A549 (cell line): Measurements from ENCODE around the gene C20orf173. TPM values are rescaled to one million over a fixed set of nuclear protein-coding genes. Genes with fewer than 3 reads are reported as not detected.

Experiments used
- ATAC-seq, 2 experiments: fragments of 200-7000 bp in 1 of 2; fragments of >200 bp in 1 of 2; cut with Nextera tagmentation in 1 of 2; cut with Tn5 transposase in 1 of 2; 3 replicates each; pipeline versions ENCODE4 v1.8.0 to v1.9.1; 2018 to 2020; ENCODE audit warnings: mild to moderate bottlenecking in 1 of 2, moderate library complexity in 1 of 2
- CTCF ChIA-PET: fragments of 300-600 bp; sonication (Branson Sonifier 250); formaldehyde crosslinking; extraction: SDS; loops from one replicate; lab custom pipeline; 2021; ENCODE audit warnings: antibody characterized with exemption, inconsistent platforms; lab: Yijun Ruan, JAX
- POLR2A ChIA-PET: fragments of 350-600 bp; formaldehyde crosslinking; extraction: SDS; loops from one replicate; lab custom pipeline; 2021; ENCODE audit warnings: antibody characterized with exemption, inconsistent platforms; lab: Yijun Ruan, JAX
- DNase-seq, 2 experiments: peaks; one replicate each; pipeline versions ENCODE4 v3.0.0 to v3.0.0-alpha.2; 2011 to 2016; ENCODE audit warnings: low read depth in 1 of 2, low spot score in 1 of 2
- FAIRE-seq: peaks from 2 replicates; lab custom pipeline; 2011; peaks lifted over from hg19 to GRCh38; lab: Jason Lieb, UNC
- H3K27ac ChIP-seq, 2 experiments: fragments of >200 bp; sonication (Bioruptor Twin); formaldehyde crosslinking; 3 replicates each; pipeline ENCODE4 v1.5.1; 2016 to 2017
- H3K4me1 ChIP-seq: fragments of >200 bp; sonication (Bioruptor Twin); formaldehyde crosslinking; 3 replicates; pipeline ENCODE4 v1.6.1; 2016
- H3K4me2 ChIP-seq: fragments of >200 bp; sonication (Bioruptor Twin); formaldehyde crosslinking; 3 replicates; pipeline ENCODE4 v1.6.1; 2016
- H3K4me3 ChIP-seq: fragments of >200 bp; sonication (Bioruptor Twin); formaldehyde crosslinking; 3 replicates; pipeline ENCODE4 v1.5.1; 2016
- H3K9me3 ChIP-seq: fragments of >200 bp; sonication (Bioruptor Twin); formaldehyde crosslinking; 3 replicates; pipeline ENCODE4 v1.6.1; 2016
- CBX8 ChIP-seq: fragments of 200-600 bp; sonication (generic); IDR thresholded peaks from 2 replicates; pipeline ENCODE4 v1.6.1; 2016
- GATA3 ChIP-seq: IDR thresholded peaks from 2 replicates; pipeline ENCODE4 v1.6.1; 2012; ENCODE audit warnings: borderline replicate concordance
- NFE2L2 ChIP-seq: fragments of 150-350 bp; conservative IDR thresholded peaks from 2 replicates; pipeline ENCODE4 v1.6.1; 2014; ENCODE audit warnings: low read length
- NPAS2 ChIP-seq: fragments of 250-450 bp; sonication (Bioruptor Pico); IDR thresholded peaks from 2 replicates; pipeline ENCODE4 v1.8.0; 2022; ENCODE audit warnings: mild to moderate bottlenecking, moderate library complexity, borderline replicate concordance
- PHF8 ChIP-seq: fragments of 200-600 bp; sonication (generic); IDR thresholded peaks from 2 replicates; pipeline ENCODE4 v1.6.1; 2016; ENCODE audit warnings: low read depth, mild to moderate bottlenecking, antibody characterized with exemption, moderate library complexity, borderline replicate concordance
- RAD21 ChIP-seq, 2 experiments: fragments of >200 bp in 1 of 2; sonication (Bioruptor Twin) in 1 of 2; formaldehyde crosslinking in 1 of 2; IDR thresholded peaks in 1 of 2; conservative IDR thresholded peaks in 1 of 2; 2 replicates in 1 of 2; 3 replicates in 1 of 2; pipeline ENCODE4 v1.6.1; 2012 to 2018; ENCODE audit warnings: inconsistent platforms in 1 of 2
- SMC3 ChIP-seq: fragments of >200 bp; sonication (Bioruptor Twin); formaldehyde crosslinking; IDR thresholded peaks from 3 replicates; pipeline ENCODE4 v1.6.1; 2018; ENCODE audit warnings: inconsistent platforms
- ZFP36 ChIP-seq: fragments of 450-650 bp; IDR thresholded peaks from 2 replicates; pipeline ENCODE4 v1.6.1; 2014; ENCODE audit warnings: borderline replicate concordance; ENCODE audit not compliant: partially characterized antibody
- ZNF302 ChIP-seq: fragments of 250-450 bp; sonication (Bioruptor Pico); IDR thresholded peaks from 2 replicates; pipeline ENCODE4 v1.9.0; 2021; ENCODE audit warnings: inconsistent platforms, mild to moderate bottlenecking, moderate library complexity
- WGBS: methylation state at CpG from one replicate; pipeline ENCODE4 v1.1.6; 2017; ENCODE audit errors: missing lambda C conversion rate; 5-methylcytosine and 5-hydroxymethylcytosine counted together
- polyA plus RNA-seq, 4 experiments: library from polyadenylated mRNA; depleted of rRNA in 3 of 4; stranded (reverse); fragments of >200 nt; fragmentation: RNase III in 1 of 4; extraction: RNeasy Plus Mini Kit Qiagen cat#74134 plus additional on column Dnase treatment in 1 of 4; gene quantifications; 2 replicates in 3 of 4; 3 replicates in 1 of 4; pipeline ENCODE4 v1.2.3, GENCODE V29; 2011 to 2017
- TF ChIP-seq, protein P1 (sequence below): IDR thresholded peaks from 2 replicates; pipeline ENCODE4 v1.6.1; 2012; ENCODE audit warnings: low read depth, borderline replicate concordance
- TF ChIP-seq, protein P2 (sequence below): fragments of >200 bp; sonication (Bioruptor Twin); formaldehyde crosslinking; IDR thresholded peaks from 3 replicates; pipeline ENCODE4 v1.6.1; 2016
- TF ChIP-seq, protein P3 (sequence below): IDR thresholded peaks from 2 replicates; pipeline ENCODE4 v1.6.1; 2012

C20orf173 gene
- polyA plus RNA-seq, 2 of the 4 experiments (the other 2 are of a cell fraction), result not detected

DNA sequence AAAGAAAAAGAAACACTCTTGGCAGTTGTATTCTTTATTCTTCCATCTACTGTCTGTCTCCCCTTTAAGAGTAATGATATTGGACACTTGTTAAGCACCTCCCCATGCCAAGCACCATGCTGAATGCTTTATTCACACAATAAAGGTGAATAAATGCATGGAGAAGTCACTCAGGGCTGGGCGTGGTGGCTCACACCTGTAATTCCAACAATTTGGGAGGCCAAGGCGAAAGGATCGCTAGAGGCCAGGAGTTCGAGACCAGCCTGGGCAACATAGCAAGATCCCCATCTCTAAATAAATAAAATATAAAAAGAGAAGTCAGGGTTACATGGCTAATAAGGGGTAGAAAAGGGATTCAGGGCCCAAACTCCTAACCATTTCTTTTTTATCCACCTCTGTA, 42.0 kb downstream of the C20orf173 start (continued):
- TF ChIP-seq, protein P1, sequence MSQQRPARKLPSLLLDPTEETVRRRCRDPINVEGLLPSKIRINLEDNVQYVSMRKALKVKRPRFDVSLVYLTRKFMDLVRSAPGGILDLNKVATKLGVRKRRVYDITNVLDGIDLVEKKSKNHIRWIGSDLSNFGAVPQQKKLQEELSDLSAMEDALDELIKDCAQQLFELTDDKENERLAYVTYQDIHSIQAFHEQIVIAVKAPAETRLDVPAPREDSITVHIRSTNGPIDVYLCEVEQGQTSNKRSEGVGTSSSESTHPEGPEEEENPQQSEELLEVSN, result no peak

DNA sequence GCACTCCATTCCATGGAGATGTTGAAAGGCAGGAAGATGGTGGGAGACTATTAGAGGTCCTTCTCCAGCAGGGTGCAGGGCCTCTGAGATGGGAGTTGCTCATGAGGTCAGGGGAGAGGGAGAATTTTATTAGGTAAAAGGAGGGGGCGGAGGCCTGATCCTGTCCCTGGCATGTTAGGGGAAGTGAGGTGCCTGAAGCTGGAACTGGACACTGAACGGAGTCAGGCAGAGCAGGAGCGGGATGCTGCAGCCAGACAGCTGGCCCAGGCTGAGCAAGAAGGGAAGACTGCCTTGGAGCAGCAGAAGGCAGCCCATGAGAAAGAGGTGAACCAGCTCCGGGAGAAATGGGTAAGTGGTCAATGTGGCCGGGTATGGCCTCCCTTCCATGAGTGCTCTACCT, 49.7 kb downstream of the C20orf173 start:
- H3K27ac ChIP-seq, result no peak overlapping the region
- DNase-seq (no peak), ATAC-seq (peak in 1 of 2 experiments; percentile 50; a peak in 2 of 6 replicates), FAIRE-seq (no peak)
- H3K4me2 ChIP-seq, result no peak overlapping the region
- TF ChIP-seq PHF8 (no peak), GATA3 (no peak), ZFP36 (no peak), NFE2L2 (no peak), NPAS2 (CRISPR knock-in tag) (no peak), SMC3 (no peak), ZNF302 (CRISPR knock-in tag) (no peak), CBX8 (no peak)
- TF ChIP-seq, protein P2, sequence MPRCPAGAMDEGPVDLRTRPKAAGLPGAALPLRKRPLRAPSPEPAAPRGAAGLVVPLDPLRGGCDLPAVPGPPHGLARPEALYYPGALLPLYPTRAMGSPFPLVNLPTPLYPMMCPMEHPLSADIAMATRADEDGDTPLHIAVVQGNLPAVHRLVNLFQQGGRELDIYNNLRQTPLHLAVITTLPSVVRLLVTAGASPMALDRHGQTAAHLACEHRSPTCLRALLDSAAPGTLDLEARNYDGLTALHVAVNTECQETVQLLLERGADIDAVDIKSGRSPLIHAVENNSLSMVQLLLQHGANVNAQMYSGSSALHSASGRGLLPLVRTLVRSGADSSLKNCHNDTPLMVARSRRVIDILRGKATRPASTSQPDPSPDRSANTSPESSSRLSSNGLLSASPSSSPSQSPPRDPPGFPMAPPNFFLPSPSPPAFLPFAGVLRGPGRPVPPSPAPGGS, result no peak
- TF ChIP-seq, protein P1, result no peak
- POLR2A ChIA-PET, result no interaction called here
- H3K4me3 ChIP-seq, result no peak overlapping the region
- 97% methylated on average over 5 of the region's 5 CpGs for WGBS
- H3K9me3 ChIP-seq, result peaks cover 13% of the 10 kb centered on the region; the same call in 2 of the 3 replicates
- H3K4me1 ChIP-seq, result no peaks in the 10 kb centered on the region
- CTCF ChIA-PET, result interaction anchor here (1.0 to 3.5 kb wide), 4 partner anchors 11 to 125 kb away, joined by 3 to 31 read pairs (median 4); no protein-coding TSS in a partner anchor

DNA sequence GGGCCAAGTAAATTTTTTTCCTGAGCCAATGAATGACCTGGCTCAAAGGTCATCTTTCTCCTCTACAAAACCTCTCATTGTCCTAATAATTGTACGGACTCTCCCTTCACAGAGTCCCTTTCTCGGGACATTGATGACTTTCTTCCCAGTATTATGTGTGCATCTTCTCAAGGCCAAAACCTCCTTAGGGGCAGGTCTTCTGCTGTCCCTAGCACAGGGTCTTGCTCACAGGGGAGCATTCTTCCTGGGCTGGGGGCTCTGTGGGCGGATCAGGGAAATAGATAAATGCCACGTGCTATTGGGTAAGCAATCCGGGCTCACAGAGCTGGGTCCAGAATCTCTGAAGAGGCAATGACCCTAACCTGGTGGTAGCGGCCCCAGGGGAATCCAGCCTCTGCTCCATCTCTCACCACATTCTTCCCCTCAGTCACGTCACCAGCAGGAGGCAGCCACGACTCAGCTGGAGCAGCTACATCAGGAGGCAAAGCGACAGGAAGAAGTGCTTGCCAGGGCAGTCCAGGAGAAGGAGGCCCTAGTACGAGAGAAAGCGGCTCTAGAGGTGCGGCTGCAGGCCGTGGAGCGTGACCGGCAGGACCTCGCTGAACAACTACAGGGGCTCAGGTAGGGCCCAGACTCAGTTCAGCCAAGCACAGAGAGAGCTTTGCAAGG, 50.5 kb downstream of the C20orf173 start:
- no peaks in the 10 kb centered on the region for H3K4me1 ChIP-seq
- 95% methylated on average over 16 of the region's 16 CpGs for WGBS
- FAIRE-seq, result no peak
- no peak overlapping the region for H3K4me3 ChIP-seq
- ChIA-PET POLR2A (no interaction called here), CTCF (interaction anchor here (1.1 to 3.5 kb wide), 4 partner anchors 12 to 382 kb away, joined by 3 to 31 read pairs (median 4); no protein-coding TSS in a partner anchor)
- H3K4me2 ChIP-seq, result no peak overlapping the region
- ATAC-seq, result peak; percentile 47; a peak in 4 of 6 replicates
- H3K27ac ChIP-seq, result no peak overlapping the region
- TF ChIP-seq, protein P3, sequence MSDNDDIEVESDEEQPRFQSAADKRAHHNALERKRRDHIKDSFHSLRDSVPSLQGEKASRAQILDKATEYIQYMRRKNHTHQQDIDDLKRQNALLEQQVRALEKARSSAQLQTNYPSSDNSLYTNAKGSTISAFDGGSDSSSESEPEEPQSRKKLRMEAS, result no peak
- peak in 1 of 2 experiments; percentile 23; a peak in 1 of 5 replicates for TF ChIP-seq RAD21 (conservative IDR thresholded peaks at IDR 0.05 in 1 of 2, IDR thresholded peaks at IDR 0.05 in 1 of 2)
- peak in 1 of 2 experiments; percentile 26 for DNase-seq
- H3K9me3 ChIP-seq, result peaks cover 10% of the 10 kb centered on the region; the same call in 2 of the 3 replicates

Other genes with a start within 250 kb of the C20orf173 start
- 184 and 204 TPM in 2 replicates for gene EIF6, start 244.9 kb downstream of the C20orf173 start, polyA plus RNA-seq (2011; rRNA removed)
- gene EIF6, start 244.9 kb downstream of the C20orf173 start, polyA plus RNA-seq (2017; fragmentation: RNase III; extraction: RNeasy Plus Mini Kit Qiagen cat#74134 plus additional on column Dnase treatment), result 292 to 337 TPM (median 294 TPM) in 3 replicates
- not detected in 2 replicates for gene FAM83C, start 237.2 kb downstream of the C20orf173 start, polyA plus RNA-seq (2011; rRNA removed)
- gene FAM83C, start 237.2 kb downstream of the C20orf173 start, polyA plus RNA-seq (2017; fragmentation: RNase III; extraction: RNeasy Plus Mini Kit Qiagen cat#74134 plus additional on column Dnase treatment), result 0.03 TPM in 1 of 3 replicates, not detected in the others
- 38.6 and 43.8 TPM in 2 replicates for gene UQCC1, start 117.7 kb downstream of the C20orf173 start, polyA plus RNA-seq (2011; rRNA removed)
- 41.4 to 47.5 TPM (median 43.5 TPM) in 3 replicates for gene UQCC1, start 117.7 kb downstream of the C20orf173 start, polyA plus RNA-seq (2017; fragmentation: RNase III; extraction: RNeasy Plus Mini Kit Qiagen cat#74134 plus additional on column Dnase treatment)
- not detected in 2 replicates for gene GDF5, start 91.4 kb downstream of the C20orf173 start, polyA plus RNA-seq (2011; rRNA removed)
- gene GDF5, start 91.4 kb downstream of the C20orf173 start, polyA plus RNA-seq (2017; fragmentation: RNase III; extraction: RNeasy Plus Mini Kit Qiagen cat#74134 plus additional on column Dnase treatment), result not detected in 3 replicates
- gene CEP250, start 74.1 kb downstream of the C20orf173 start, polyA plus RNA-seq (2011; rRNA removed), result 13.8 and 16.2 TPM in 2 replicates
- 19.6 to 20.7 TPM (median 20.5 TPM) in 3 replicates for gene CEP250, start 74.1 kb downstream of the C20orf173 start, polyA plus RNA-seq (2017; fragmentation: RNase III; extraction: RNeasy Plus Mini Kit Qiagen cat#74134 plus additional on column Dnase treatment)
- 343 and 379 TPM in 2 replicates for gene ERGIC3, start 12.4 kb upstream of the C20orf173 start, polyA plus RNA-seq (2011; rRNA removed)
- gene ERGIC3, start 12.4 kb upstream of the C20orf173 start, polyA plus RNA-seq (2017; fragmentation: RNase III; extraction: RNeasy Plus Mini Kit Qiagen cat#74134 plus additional on column Dnase treatment), result 228 to 252 TPM (median 239 TPM) in 3 replicates
- 5.0 and 7.9 TPM in 2 replicates for gene SPAG4, start 86.2 kb upstream of the C20orf173 start, polyA plus RNA-seq (2011; rRNA removed)
- gene SPAG4, start 86.2 kb upstream of the C20orf173 start, polyA plus RNA-seq (2017; fragmentation: RNase III; extraction: RNeasy Plus Mini Kit Qiagen cat#74134 plus additional on column Dnase treatment), result 2.6 to 4.6 TPM (median 4.4 TPM) in 3 replicates
- 180 and 199 TPM in 2 replicates for gene CPNE1, start 135.2 kb upstream of the C20orf173 start, polyA plus RNA-seq (2011; rRNA removed)
- 210 to 244 TPM (median 239 TPM) in 3 replicates for gene CPNE1, start 135.2 kb upstream of the C20orf173 start, polyA plus RNA-seq (2017; fragmentation: RNase III; extraction: RNeasy Plus Mini Kit Qiagen cat#74134 plus additional on column Dnase treatment)
- 92.9 and 119 TPM in 2 replicates for gene RBM12, start 135.2 kb upstream of the C20orf173 start, polyA plus RNA-seq (2011; rRNA removed)
- gene RBM12, start 135.2 kb upstream of the C20orf173 start, polyA plus RNA-seq (2017; fragmentation: RNase III; extraction: RNeasy Plus Mini Kit Qiagen cat#74134 plus additional on column Dnase treatment), result 49.0 to 50.9 TPM (median 49.9 TPM) in 3 replicates
- gene NFS1, start 169.7 kb upstream of the C20orf173 start, polyA plus RNA-seq (2011; rRNA removed), result 50.5 and 72.0 TPM in 2 replicates
- 39.2 to 44.0 TPM (median 39.5 TPM) in 3 replicates for gene NFS1, start 169.7 kb upstream of the C20orf173 start, polyA plus RNA-seq (2017; fragmentation: RNase III; extraction: RNeasy Plus Mini Kit Qiagen cat#74134 plus additional on column Dnase treatment)
- gene ROMO1, start 169.8 kb upstream of the C20orf173 start, polyA plus RNA-seq (2011; rRNA removed), result 201 and 204 TPM in 2 replicates
- gene ROMO1, start 169.8 kb upstream of the C20orf173 start, polyA plus RNA-seq (2017; fragmentation: RNase III; extraction: RNeasy Plus Mini Kit Qiagen cat#74134 plus additional on column Dnase treatment), result 365 to 430 TPM (median 425 TPM) in 3 replicates
- gene RBM39, start 212.6 kb upstream of the C20orf173 start, polyA plus RNA-seq (2011; rRNA removed), result 127 and 264 TPM in 2 replicates
- gene RBM39, start 212.6 kb upstream of the C20orf173 start, polyA plus RNA-seq (2017; fragmentation: RNase III; extraction: RNeasy Plus Mini Kit Qiagen cat#74134 plus additional on column Dnase treatment), result 199 to 212 TPM (median 201 TPM) in 3 replicates
- gene PHF20, start 242.4 kb upstream of the C20orf173 start, polyA plus RNA-seq (2011; rRNA removed), result 27.9 and 32.8 TPM in 2 replicates
- 23.8 to 24.9 TPM (median 24.0 TPM) in 3 replicates for gene PHF20, start 242.4 kb upstream of the C20orf173 start, polyA plus RNA-seq (2017; fragmentation: RNase III; extraction: RNeasy Plus Mini Kit Qiagen cat#74134 plus additional on column Dnase treatment)